ENCODE results near the gene ZNF396. TPM values are rescaled to one million over a fixed set of nuclear protein-coding genes. Genes with fewer than 3 reads are reported as not detected.

The ZNF396 gene
- polyA plus RNA-seq, 3 donors, result 1.0 to 1.9 (median 1.1) TPM

DNA sequence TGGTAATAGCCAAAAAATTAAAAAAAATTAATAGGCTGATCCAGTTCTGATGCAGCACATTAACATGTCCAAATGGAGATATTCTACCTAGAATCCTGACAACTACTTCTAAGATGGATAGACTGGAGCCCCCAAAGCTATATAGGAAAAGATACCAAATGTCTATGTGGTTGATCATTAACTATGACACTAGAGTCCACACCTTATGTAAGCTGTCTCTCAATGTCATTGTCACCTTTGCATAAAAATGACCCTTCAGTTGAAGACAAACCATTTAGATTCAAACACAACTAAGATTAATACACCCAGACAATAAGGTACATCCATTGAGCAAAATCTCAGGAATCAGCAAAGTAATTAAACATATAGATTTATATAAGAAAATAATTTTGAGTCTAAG is 14.6 kb downstream of the ZNF396 start:
- H3K79me2 ChIP-seq (ENCODE audit: insufficient read depth, low read length), result no peaks in the 10 kb centered on the region
- H2AFZ ChIP-seq (ENCODE audit: insufficient read depth, low read depth, low read length, poor library complexity, severe bottlenecking), result no peak overlapping the region
- H3K4me3 Mint-ChIP-seq, result no peak overlapping the region
- no peaks in the 10 kb centered on the region for H3K9me3 ChIP-seq (replicated peaks in 1 of 2; ENCODE audit: control insufficient read depth in 1 of 2, insufficient read depth in 1 of 2, low read length in 2 of 2)
- no peak for DNase-seq
- no peaks in the 10 kb centered on the region for H4K20me1 ChIP-seq (ENCODE audit: insufficient read depth, low read length)
- no peaks in the 10 kb centered on the region for H3K36me3 ChIP-seq (replicated peaks in 1 of 2; ENCODE audit: control insufficient read depth in 1 of 2, insufficient read depth in 2 of 2, low read length in 2 of 2)
- no peak overlapping the region for H3K4me2 ChIP-seq (replicated peaks; ENCODE audit: extremely low read depth, low read length, poor library complexity, severe bottlenecking)
- no peak overlapping the region for H3K27ac ChIP-seq (ENCODE audit: low read depth in 1 of 2, low read length in 2 of 2)
- H3K36me3 Mint-ChIP-seq, result no peaks in the 10 kb centered on the region
- no peaks in the 10 kb centered on the region for H3K27me3 ChIP-seq (ENCODE audit: control insufficient read depth in 2 of 2, insufficient read depth in 2 of 2, low read length in 2 of 2)
- no peaks in the 10 kb centered on the region for H3K4me1 Mint-ChIP-seq
- H3K9me3 Mint-ChIP-seq, result peaks cover 0 to 3% (median 0%) of the 10 kb centered on the region in 7 donors
- H3K9ac ChIP-seq (ENCODE audit: insufficient read depth, low read length, poor library complexity, severe bottlenecking), result no peak overlapping the region
- no peak overlapping the region for H3K27ac Mint-ChIP-seq
- H3K4me1 ChIP-seq (ENCODE audit: control insufficient read depth in 1 of 2, insufficient read depth in 2 of 2, low read length in 2 of 2), result no peaks in the 10 kb centered on the region
- TF ChIP-seq, protein P1, sequence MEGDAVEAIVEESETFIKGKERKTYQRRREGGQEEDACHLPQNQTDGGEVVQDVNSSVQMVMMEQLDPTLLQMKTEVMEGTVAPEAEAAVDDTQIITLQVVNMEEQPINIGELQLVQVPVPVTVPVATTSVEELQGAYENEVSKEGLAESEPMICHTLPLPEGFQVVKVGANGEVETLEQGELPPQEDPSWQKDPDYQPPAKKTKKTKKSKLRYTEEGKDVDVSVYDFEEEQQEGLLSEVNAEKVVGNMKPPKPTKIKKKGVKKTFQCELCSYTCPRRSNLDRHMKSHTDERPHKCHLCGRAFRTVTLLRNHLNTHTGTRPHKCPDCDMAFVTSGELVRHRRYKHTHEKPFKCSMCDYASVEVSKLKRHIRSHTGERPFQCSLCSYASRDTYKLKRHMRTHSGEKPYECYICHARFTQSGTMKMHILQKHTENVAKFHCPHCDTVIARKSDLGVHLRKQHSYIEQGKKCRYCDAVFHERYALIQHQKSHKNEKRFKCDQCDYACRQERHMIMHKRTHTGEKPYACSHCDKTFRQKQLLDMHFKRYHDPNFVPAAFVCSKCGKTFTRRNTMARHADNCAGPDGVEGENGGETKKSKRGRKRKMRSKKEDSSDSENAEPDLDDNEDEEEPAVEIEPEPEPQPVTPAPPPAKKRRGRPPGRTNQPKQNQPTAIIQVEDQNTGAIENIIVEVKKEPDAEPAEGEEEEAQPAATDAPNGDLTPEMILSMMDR (IDR thresholded peaks at IDR 0.05), result no peak
- H3K27me3 Mint-ChIP-seq (ENCODE audit: low read depth in 3 of 3), result peaks cover 0 to 9% (median 0%) of the 10 kb centered on the region in 3 donors
- intact Hi-C loops (cut with micrococcal nuclease), result no loop called here
- no peak overlapping the region for H3K4me3 ChIP-seq (replicated peaks in 1 of 3; ENCODE audit: low read depth in 2 of 3, low read length in 3 of 3)

DNA sequence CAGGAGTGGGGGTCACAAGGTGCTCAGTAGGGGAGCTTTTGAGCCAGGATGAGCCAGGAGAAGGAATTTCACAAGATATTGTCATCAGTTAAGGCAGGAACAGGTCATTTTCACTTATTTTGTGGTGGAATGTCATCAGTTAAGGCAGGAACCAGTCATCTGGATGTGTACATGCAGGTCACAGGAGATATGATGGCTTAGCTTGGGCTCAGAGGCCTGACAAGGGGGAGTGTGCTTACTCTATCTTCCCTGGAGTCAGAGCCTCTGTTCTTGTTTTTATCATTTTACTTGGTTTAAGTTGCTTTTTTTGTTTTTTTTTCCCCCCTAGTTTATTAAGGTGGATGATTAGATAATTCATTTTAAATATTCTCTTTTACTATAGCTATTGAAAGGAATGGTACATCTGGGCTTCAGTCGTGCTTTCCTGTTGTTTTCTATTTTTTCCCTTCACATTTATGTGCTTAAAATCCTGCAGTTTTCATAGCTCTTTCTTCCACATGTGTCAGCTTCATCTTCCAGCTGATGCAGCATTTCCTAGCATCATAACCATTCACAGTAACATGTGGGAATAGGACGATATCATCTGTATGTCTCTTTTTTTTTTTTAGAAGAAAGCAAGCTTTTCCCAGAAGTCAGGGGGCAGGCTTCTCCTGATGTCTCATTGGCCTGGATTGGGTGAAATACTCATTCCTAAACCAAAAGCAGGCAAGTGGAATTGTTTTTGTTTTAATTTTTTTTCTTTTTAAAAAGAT is 15.4 kb downstream of the ZNF396 start:
- Mint-ChIP-seq H3K27ac (no peak overlapping the region), H3K4me1 (no peaks in the 10 kb centered on the region), H3K27me3 (ENCODE audit: low read depth in 3 of 3) (peaks cover 0 to 9% (median 0%) of the 10 kb centered on the region in 3 donors), H3K9me3 (peaks cover 0 to 3% (median 0%) of the 10 kb centered on the region in 7 donors), H3K36me3 (no peaks in the 10 kb centered on the region), H3K4me3 (no peak overlapping the region)
- Histone ChIP-seq H3K27ac (ENCODE audit: low read depth in 1 of 2, low read length in 2 of 2) (no peak overlapping the region), H3K4me2 (replicated peaks; ENCODE audit: extremely low read depth, low read length, poor library complexity, severe bottlenecking) (no peak overlapping the region), H3K79me2 (ENCODE audit: insufficient read depth, low read length) (no peaks in the 10 kb centered on the region), H3K9me3 (replicated peaks in 1 of 2; ENCODE audit: control insufficient read depth in 1 of 2, insufficient read depth in 1 of 2, low read length in 2 of 2) (no peaks in the 10 kb centered on the region), H3K36me3 (replicated peaks in 1 of 2; ENCODE audit: control insufficient read depth in 1 of 2, insufficient read depth in 2 of 2, low read length in 2 of 2) (no peaks in the 10 kb centered on the region), H3K4me1 (ENCODE audit: control insufficient read depth in 1 of 2, insufficient read depth in 2 of 2, low read length in 2 of 2) (no peaks in the 10 kb centered on the region), H3K27me3 (ENCODE audit: control insufficient read depth in 2 of 2, insufficient read depth in 2 of 2, low read length in 2 of 2) (no peaks in the 10 kb centered on the region), H2AFZ (ENCODE audit: insufficient read depth, low read depth, low read length, poor library complexity, severe bottlenecking) (no peak overlapping the region), H3K4me3 (replicated peaks in 1 of 3; ENCODE audit: low read depth in 2 of 3, low read length in 3 of 3) (no peak overlapping the region), H4K20me1 (ENCODE audit: insufficient read depth, low read length) (no peaks in the 10 kb centered on the region), H3K9ac (ENCODE audit: insufficient read depth, low read length, poor library complexity, severe bottlenecking) (no peak overlapping the region)
- WGBS (ENCODE audit: insufficient coverage), result no CpG with 5 or more reads among the region's 2 CpGs
- no peak for DNase-seq
- TF ChIP-seq, protein P1 (IDR thresholded peaks at IDR 0.05), result no peak
- intact Hi-C loops (cut with micrococcal nuclease), result no loop called here

All from CD14-positive monocyte (primary cell).